GM19238 (cell line): Measurements from ENCODE around the gene SHISA8.
A peak's percentile ranks its signal among the peaks of the same experiment; 100 is the strongest.

ENCODE experiments used
- DNase-seq: peaks from one replicate; pipeline ENCODE4 v3.0.0; 2011; ENCODE audit warnings: low spot score; ENCODE audit not compliant: insufficient read length

SHISA8 gene

DNA sequence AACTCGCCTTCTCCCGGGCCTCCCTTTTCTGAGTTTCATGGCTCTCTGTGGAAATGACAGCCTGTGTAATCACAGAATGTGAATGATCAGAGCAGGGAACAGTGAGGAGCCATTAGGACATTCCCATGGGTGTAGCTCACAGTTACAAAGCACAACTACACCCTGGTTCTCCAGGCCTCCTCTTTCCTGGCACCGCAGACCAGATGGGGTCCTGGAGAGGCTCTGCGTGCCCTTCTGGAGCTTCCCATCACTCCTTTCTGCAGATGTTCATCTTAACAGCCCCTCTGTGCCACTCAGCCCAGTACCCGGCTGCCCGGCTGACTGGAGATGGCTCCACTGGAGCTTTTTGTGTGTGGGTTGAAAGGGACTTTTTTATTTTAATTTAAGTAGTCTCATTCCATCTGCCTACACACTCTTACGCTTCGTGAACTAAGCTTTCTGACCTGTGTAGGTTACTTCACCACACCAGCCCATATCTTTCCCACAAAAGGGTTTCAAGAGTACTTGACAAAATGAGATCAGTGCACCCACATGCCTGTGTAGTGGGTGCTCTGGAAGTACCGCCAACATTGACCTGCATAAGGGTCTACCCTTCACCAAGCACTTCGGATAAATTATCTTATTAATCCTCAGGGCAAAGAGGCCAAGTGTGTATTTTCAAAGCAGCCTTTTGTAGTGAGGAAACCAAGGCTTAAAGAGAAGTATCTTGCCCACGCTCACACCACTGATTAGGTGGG lies 52.2 kb downstream of the SHISA8 start:
- DNase-seq: peak; percentile 35

DNA sequence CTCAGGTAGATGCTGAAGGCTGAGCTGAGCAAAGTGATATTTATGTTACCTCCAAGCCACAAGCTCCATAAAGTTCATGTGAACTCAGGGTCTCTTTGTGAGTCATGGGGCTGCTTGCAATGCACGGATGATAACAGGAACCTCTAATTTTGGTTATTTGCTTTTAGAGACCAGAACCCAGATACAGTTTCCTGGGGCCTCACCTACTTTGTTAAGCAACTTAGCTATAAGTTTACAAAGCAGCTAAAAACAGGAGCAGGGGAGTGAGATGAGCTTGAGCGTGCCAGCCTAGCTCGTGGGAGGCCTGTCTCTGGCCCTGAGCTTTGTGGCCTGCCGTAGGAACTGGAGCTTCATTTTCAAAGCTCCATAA lies 52.7 kb downstream of the SHISA8 start:
- DNase-seq: peak; percentile 31
